Breast epithelium (tissue), 3 donors: ENCODE measurements around the gene NSL1.

Source experiments
- POLR2AphosphoS5 ChIP-seq, 3 donors: sonication (generic); formaldehyde crosslinking; IDR thresholded peaks; one replicate each; pipeline ENCODE4 v1.6.1; 2017; ENCODE audit warnings: antibody characterized with exemption in 3 of 3
- TF ChIP-seq, protein P1 (sequence below), 3 donors: fragments of 450-650 bp; IDR thresholded peaks; one replicate each; pipeline ENCODE4 v1.5.1; 2016 to 2017; ENCODE audit warnings: antibody characterized with exemption in 3 of 3, mild to moderate bottlenecking in 3 of 3, moderate library complexity in 3 of 3

DNA sequence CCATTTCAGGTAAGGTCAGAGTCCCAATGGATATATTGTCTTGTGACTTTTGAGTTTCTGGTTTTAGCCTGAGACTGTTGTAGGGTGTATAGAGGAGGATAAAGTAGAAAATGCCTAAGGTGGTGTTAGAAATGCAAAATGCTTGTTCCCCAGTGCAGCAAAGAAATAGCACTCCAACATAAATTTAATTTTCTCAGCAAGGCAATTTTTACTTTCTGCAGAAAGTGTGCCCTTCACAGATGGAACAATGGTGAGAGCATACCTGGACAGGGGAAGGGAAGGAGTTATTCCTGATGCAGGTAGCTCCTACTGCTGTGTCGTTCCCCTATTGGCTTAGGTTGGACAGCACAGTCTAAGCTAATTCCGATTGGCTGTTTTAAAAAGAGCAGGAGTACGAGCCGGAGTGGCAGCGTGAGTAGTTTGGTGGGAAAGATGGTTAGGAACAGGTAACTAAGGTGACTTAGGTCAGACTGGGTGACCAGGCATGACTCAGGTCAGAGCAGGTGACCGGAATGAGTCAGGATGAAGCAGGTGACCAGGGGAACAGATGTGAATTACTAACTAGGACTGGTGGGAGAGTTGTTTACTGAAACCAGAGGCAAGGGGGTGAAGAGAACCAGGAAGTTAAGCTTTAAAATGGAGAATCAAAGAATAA lies 34.3 kb upstream of the NSL1 start:
- TF ChIP-seq, protein P1, sequence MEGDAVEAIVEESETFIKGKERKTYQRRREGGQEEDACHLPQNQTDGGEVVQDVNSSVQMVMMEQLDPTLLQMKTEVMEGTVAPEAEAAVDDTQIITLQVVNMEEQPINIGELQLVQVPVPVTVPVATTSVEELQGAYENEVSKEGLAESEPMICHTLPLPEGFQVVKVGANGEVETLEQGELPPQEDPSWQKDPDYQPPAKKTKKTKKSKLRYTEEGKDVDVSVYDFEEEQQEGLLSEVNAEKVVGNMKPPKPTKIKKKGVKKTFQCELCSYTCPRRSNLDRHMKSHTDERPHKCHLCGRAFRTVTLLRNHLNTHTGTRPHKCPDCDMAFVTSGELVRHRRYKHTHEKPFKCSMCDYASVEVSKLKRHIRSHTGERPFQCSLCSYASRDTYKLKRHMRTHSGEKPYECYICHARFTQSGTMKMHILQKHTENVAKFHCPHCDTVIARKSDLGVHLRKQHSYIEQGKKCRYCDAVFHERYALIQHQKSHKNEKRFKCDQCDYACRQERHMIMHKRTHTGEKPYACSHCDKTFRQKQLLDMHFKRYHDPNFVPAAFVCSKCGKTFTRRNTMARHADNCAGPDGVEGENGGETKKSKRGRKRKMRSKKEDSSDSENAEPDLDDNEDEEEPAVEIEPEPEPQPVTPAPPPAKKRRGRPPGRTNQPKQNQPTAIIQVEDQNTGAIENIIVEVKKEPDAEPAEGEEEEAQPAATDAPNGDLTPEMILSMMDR (IDR thresholded peaks at IDR 0.05), result no peak
- no peak for TF ChIP-seq POLR2AphosphoS5 (IDR thresholded peaks at IDR 0.05)
